HAP-1 (cell line): ENCODE measurements around the gene LRG1.
A peak's percentile ranks its signal among the peaks of the same experiment; 100 is the strongest.
"Not testable (repeated sequence)": the region's sequence is repeated elsewhere in the genome, so short reads cannot be mapped to it uniquely, and the experiment has no call there.

ENCODE experiments used
- DNase-seq, 2 experiments: peaks; one replicate each; pipeline ENCODE4 v3.0.0-alpha.2; 2016 to 2020; ENCODE audit warnings: low spot score in 2 of 2
- H3K27me3 ChIP-seq: fragments of 250-450 bp; sonication (Bioruptor Pico); 2 replicates; pipeline ENCODE4 v1.5.1; 2020; ENCODE audit warnings: low read depth, mild to moderate bottlenecking, moderate library complexity
- H3K36me3 ChIP-seq: fragments of 250-450 bp; sonication (Bioruptor Pico); replicated peaks from 2 replicates; pipeline ENCODE4 v1.5.1; 2020; ENCODE audit warnings: mild to moderate bottlenecking
- H3K4me1 ChIP-seq: fragments of 250-450 bp; sonication (Bioruptor Pico); 2 replicates; pipeline ENCODE4 v1.5.1; 2020; ENCODE audit warnings: mild to moderate bottlenecking
- H3K4me3 ChIP-seq: fragments of 250-450 bp; sonication (Bioruptor Pico); 2 replicates; pipeline ENCODE4 v1.5.1; 2020; ENCODE audit warnings: mild to moderate bottlenecking, moderate library complexity
- H3K9me3 ChIP-seq: fragments of 250-450 bp; sonication (Bioruptor Pico); 2 replicates; pipeline ENCODE4 v1.5.1; 2020; ENCODE audit warnings: mild to moderate bottlenecking, moderate library complexity
- in situ Hi-C: fragments of 300-500 bp; cut with MboI; formaldehyde crosslinking; loops from 3 replicates; pipeline ENCODE4 v1.14.3; 2020; ENCODE audit warnings: low sequenced_read_pairs, inconsistent platforms, mixed read lengths

Gene LRG1

GRCh38 chr19:4567584-4568071 is 27.8 kb upstream of the LRG1 start:
- H3K4me1 ChIP-seq: peaks cover 5% of the 10 kb centered on the region
- in situ Hi-C loops: no loop called here
- H3K36me3 ChIP-seq: no peaks in the 10 kb centered on the region
- no peaks in the 10 kb centered on the region for H3K27me3 ChIP-seq
- DNase-seq: peak in 1 of 2 experiments; percentile 87
- H3K9me3 ChIP-seq: no peaks in the 10 kb centered on the region
- no peak overlapping the region for H3K4me3 ChIP-seq

GRCh38 chr19:4566402-4567051 is 26.7 kb upstream of the LRG1 start:
- peaks cover 5% of the 10 kb centered on the region for H3K4me1 ChIP-seq
- in situ Hi-C loops: no loop called here
- H3K36me3 ChIP-seq: no peaks in the 10 kb centered on the region
- H3K9me3 ChIP-seq: no peaks in the 10 kb centered on the region
- no peaks in the 10 kb centered on the region for H3K27me3 ChIP-seq
- H3K4me3 ChIP-seq: no peak overlapping the region
- no peak for DNase-seq

- in situ Hi-C loops, H3K9me3 ChIP-seq, H3K27me3 ChIP-seq, DNase-seq, H3K4me3 ChIP-seq, H3K36me3 ChIP-seq, H3K4me1 ChIP-seq: not testable (repeated sequence)
Measured at GRCh38 chr19:4563562-4563961, 23.7 kb upstream of the LRG1 start.

- DNase-seq, H3K4me3 ChIP-seq, H3K27me3 ChIP-seq, H3K36me3 ChIP-seq, H3K4me1 ChIP-seq, H3K9me3 ChIP-seq, in situ Hi-C loops: not testable (repeated sequence)
Measured at GRCh38 chr19:4562085-4562484, 22.2 kb upstream of the LRG1 start.

GRCh38 chr19:4559569-4559968 is 19.7 kb upstream of the LRG1 start, which contains the start of gene SEMA6B:
TSS of gene SEMA6B (minus strand) at chr19:4559684. CDS start at chr19:4558457, 1,227 bp downstream.
- in situ Hi-C loops: no loop called here
- no peaks in the 10 kb centered on the region for H3K9me3 ChIP-seq

GRCh38 chr19:4557971-4558941 is 18.4 kb upstream of the LRG1 start:
- H3K27me3 ChIP-seq: no peaks in the 10 kb centered on the region
- H3K4me3 ChIP-seq: no peak overlapping the region
- peaks cover 4% of the 10 kb centered on the region for H3K36me3 ChIP-seq
- DNase-seq: peak; percentile 42 to 75
- H3K9me3 ChIP-seq: no peaks in the 10 kb centered on the region
- in situ Hi-C loops: no loop called here
- H3K4me1 ChIP-seq: no peaks in the 10 kb centered on the region

More at GRCh38 chr19:4559569-4559968, 19.7 kb upstream of the LRG1 start, which contains the start of gene SEMA6B:
- Histone ChIP-seq H3K4me3 (no peak within 1 kb of the TSS), H3K36me3 (peaks cover 4% of the 10 kb centered on the region), H3K4me1 (no peaks in the 10 kb centered on the region), H3K27me3 (no peaks in the 10 kb centered on the region)
- DNase-seq: no peak

- in situ Hi-C loops: no loop called here
- Histone ChIP-seq H3K4me3 (no peak overlapping the region), H3K9me3 (no peaks in the 10 kb centered on the region), H3K27me3 (no peaks in the 10 kb centered on the region), H3K36me3 (peaks cover 8% of the 10 kb centered on the region), H3K4me1 (no peaks in the 10 kb centered on the region)
- DNase-seq: peak in 1 of 2 experiments; percentile 61
Measured at GRCh38 chr19:4557144-4557970, 17.5 kb upstream of the LRG1 start.

GRCh38 chr19:4556597-4557127 is 16.8 kb upstream of the LRG1 start:
- Histone ChIP-seq H3K27me3 (no peaks in the 10 kb centered on the region), H3K36me3 (peaks cover 12% of the 10 kb centered on the region), H3K9me3 (no peaks in the 10 kb centered on the region), H3K4me3 (no peak overlapping the region), H3K4me1 (no peaks in the 10 kb centered on the region)
- in situ Hi-C loops: no loop called here
- DNase-seq: peak; percentile 27 to 86

GRCh38 chr19:4555657-4556561 is 16.1 kb upstream of the LRG1 start:
- in situ Hi-C loops: no loop called here
- H3K4me1 ChIP-seq: no peaks in the 10 kb centered on the region
- peak in 1 of 2 experiments; percentile 57 for DNase-seq
- H3K9me3 ChIP-seq: no peaks in the 10 kb centered on the region
- H3K4me3 ChIP-seq: no peak overlapping the region
- peaks cover 12% of the 10 kb centered on the region for H3K36me3 ChIP-seq
- no peaks in the 10 kb centered on the region for H3K27me3 ChIP-seq

GRCh38 chr19:4554717-4555116 is 14.9 kb upstream of the LRG1 start:
- no peak overlapping the region for H3K4me3 ChIP-seq
- no peaks in the 10 kb centered on the region for H3K27me3 ChIP-seq
- in situ Hi-C loops: no loop called here
- H3K36me3 ChIP-seq: peaks cover 12% of the 10 kb centered on the region
- H3K9me3 ChIP-seq: no peaks in the 10 kb centered on the region
- H3K4me1 ChIP-seq: no peaks in the 10 kb centered on the region
- no peak for DNase-seq

GRCh38 chr19:4553775-4554174 is 13.9 kb upstream of the LRG1 start:
- Histone ChIP-seq H3K4me3 (no peak overlapping the region), H3K9me3 (no peaks in the 10 kb centered on the region), H3K4me1 (no peaks in the 10 kb centered on the region), H3K27me3 (no peaks in the 10 kb centered on the region), H3K36me3 (peaks cover 12% of the 10 kb centered on the region)
- in situ Hi-C loops: no loop called here
- no peak for DNase-seq

GRCh38 chr19:4553092-4553695 is 13.4 kb upstream of the LRG1 start:
- no peak for DNase-seq
- Histone ChIP-seq H3K27me3 (no peaks in the 10 kb centered on the region), H3K4me1 (no peaks in the 10 kb centered on the region), H3K9me3 (no peaks in the 10 kb centered on the region), H3K4me3 (no peak overlapping the region), H3K36me3 (peaks cover 12% of the 10 kb centered on the region)
- in situ Hi-C loops: no loop called here
